ENCODE measurements around the gene DCP1B. TPM values are rescaled to one million over a fixed set of nuclear protein-coding genes. Genes with fewer than 3 reads are reported as not detected.

DCP1B gene
- total and polyA plus RNA-seq, 2 donors (not counting 1 experiment from before 2014, with no cell fraction given): 12.3 to 18.0 TPM

DNA sequence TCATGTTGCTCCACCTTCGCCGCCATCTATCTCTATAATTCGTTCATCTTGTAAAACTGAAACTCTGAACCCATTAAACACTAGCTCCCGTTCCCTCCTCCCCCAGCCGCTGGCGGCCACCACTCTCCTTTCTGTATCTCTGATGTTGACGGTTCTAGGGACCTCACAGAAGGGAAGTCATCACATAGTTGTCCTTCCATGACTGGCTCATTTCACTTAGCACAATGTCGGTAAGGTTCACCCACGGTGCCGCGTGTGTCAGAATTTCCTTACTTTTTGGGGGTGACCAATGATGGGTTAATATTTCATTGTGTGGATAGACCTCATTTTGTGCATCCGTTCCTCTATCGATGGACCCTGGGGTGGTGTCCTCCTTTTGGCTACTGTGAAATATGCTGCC is 83.8 kb downstream of the DCP1B start:
- intact Hi-C loops (cut with micrococcal nuclease): no loop called here
- no peak for TF ChIP-seq EZH2 (IDR thresholded peaks at IDR 0.05; ENCODE audit: borderline replicate concordance, insufficient read depth, low read depth, low read length, poor library complexity, severe bottlenecking)
- TF ChIP-seq, protein P1, sequence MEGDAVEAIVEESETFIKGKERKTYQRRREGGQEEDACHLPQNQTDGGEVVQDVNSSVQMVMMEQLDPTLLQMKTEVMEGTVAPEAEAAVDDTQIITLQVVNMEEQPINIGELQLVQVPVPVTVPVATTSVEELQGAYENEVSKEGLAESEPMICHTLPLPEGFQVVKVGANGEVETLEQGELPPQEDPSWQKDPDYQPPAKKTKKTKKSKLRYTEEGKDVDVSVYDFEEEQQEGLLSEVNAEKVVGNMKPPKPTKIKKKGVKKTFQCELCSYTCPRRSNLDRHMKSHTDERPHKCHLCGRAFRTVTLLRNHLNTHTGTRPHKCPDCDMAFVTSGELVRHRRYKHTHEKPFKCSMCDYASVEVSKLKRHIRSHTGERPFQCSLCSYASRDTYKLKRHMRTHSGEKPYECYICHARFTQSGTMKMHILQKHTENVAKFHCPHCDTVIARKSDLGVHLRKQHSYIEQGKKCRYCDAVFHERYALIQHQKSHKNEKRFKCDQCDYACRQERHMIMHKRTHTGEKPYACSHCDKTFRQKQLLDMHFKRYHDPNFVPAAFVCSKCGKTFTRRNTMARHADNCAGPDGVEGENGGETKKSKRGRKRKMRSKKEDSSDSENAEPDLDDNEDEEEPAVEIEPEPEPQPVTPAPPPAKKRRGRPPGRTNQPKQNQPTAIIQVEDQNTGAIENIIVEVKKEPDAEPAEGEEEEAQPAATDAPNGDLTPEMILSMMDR (IDR thresholded peaks at IDR 0.05): no peak
- H3K4me1 ChIP-seq (ENCODE audit: control insufficient read depth in 2 of 2, insufficient read depth in 2 of 2, low read length in 2 of 2): peaks cover 64 to 65% of the 10 kb centered on the region in 2 donors
- H2AFZ ChIP-seq (ENCODE audit: insufficient read depth, low read depth, low read length, poor library complexity, severe bottlenecking): no peak overlapping the region
- no peaks in the 10 kb centered on the region for H4K20me1 ChIP-seq (ENCODE audit: control insufficient read depth, insufficient read depth, low read length, poor library complexity, severe bottlenecking)
- H3K9me3 ChIP-seq (ENCODE audit: control extremely low read depth in 1 of 3, control insufficient read depth in 2 of 3, insufficient read depth in 1 of 3, low read length in 2 of 3): peaks cover 0 to 4% (median 0%) of the 10 kb centered on the region in 3 donors
- peak overlapping the region; percentile 2 for H3K4me3 Mint-ChIP-seq
- no peaks in the 10 kb centered on the region for H3K27me3 ChIP-seq (replicated peaks in 1 of 4; ENCODE audit: control extremely low read depth in 1 of 4, control insufficient read depth in 3 of 4, insufficient read depth in 4 of 4, low read length in 3 of 4)
- ChIA-PET POLR2A (no interaction called here), CTCF (interaction anchor here (0.6 to 3.7 kb wide), 5 partner anchors 19 to 824 kb away, joined by 3 to 40 read pairs (median 3); no protein-coding TSS in a partner anchor)
- H3K9ac ChIP-seq (ENCODE audit: low read length): no peak overlapping the region
- peak overlapping the region in 1 of 2 donors; percentile 41 for H3K27ac ChIP-seq (ENCODE audit: low read length in 2 of 2)
- no peaks in the 10 kb centered on the region for H3K9me3 Mint-ChIP-seq (ENCODE audit: insufficient read depth)
- peaks cover 14% of the 10 kb centered on the region for H3K27me3 Mint-ChIP-seq
- no peak overlapping the region for H3K27ac Mint-ChIP-seq
- peaks cover 59% of the 10 kb centered on the region for H3K4me1 Mint-ChIP-seq
- DNase-seq (peak; percentile 5), ATAC-seq (ENCODE audit: low read depth) (no peak)
- no peaks in the 10 kb centered on the region for H3K36me3 ChIP-seq (replicated peaks in 1 of 2; ENCODE audit: control extremely low read depth in 1 of 2, control insufficient read depth in 1 of 2, extremely low read depth in 1 of 2, insufficient read depth in 2 of 2, low read length in 1 of 2)
- H3K4me3 ChIP-seq (ENCODE audit: control extremely low read depth in 1 of 5, extremely low read depth in 1 of 5, insufficient read depth in 1 of 5, low read depth in 2 of 5, low read length in 4 of 5): peak overlapping the region in 1 of 5 experiments; percentile 49
- 93% methylated on average over 10 of the region's 13 CpGs for WGBS (ENCODE audit: insufficient coverage)
- H3K4me2 ChIP-seq (replicated peaks; ENCODE audit: low read depth, low read length, poor library complexity, severe bottlenecking): peak overlapping the region; percentile 61
- peaks cover 20% of the 10 kb centered on the region for H3K79me2 ChIP-seq (ENCODE audit: control insufficient read depth, insufficient read depth, low read length)

DNA sequence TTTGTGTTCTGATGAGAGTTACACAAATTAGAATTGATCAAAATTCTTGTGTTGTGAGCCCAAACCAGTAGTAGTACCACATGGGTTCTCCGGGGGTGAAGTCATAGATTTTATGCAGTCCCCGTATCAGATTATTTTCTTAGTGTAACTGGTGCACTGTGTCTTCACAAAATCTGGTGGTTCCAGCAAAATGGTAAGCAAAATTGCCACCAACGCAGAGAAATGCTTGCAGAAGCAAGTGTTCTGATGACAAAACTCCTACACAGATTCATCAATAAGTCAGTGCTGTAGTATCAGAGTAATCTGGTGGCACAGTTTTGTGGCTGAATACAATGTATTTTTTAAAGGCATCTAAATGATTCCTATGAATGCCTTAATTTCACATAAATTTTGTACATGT is 84.5 kb downstream of the DCP1B start:
- Histone ChIP-seq H4K20me1 (ENCODE audit: control insufficient read depth, insufficient read depth, low read length, poor library complexity, severe bottlenecking) (no peaks in the 10 kb centered on the region), H3K79me2 (ENCODE audit: control insufficient read depth, insufficient read depth, low read length) (peaks cover 20% of the 10 kb centered on the region), H3K4me1 (ENCODE audit: control insufficient read depth in 2 of 2, insufficient read depth in 2 of 2, low read length in 2 of 2) (peaks cover 57 to 58% of the 10 kb centered on the region in 2 donors), H3K36me3 (replicated peaks in 1 of 2; ENCODE audit: control extremely low read depth in 1 of 2, control insufficient read depth in 1 of 2, extremely low read depth in 1 of 2, insufficient read depth in 2 of 2, low read length in 1 of 2) (no peaks in the 10 kb centered on the region), H2AFZ (ENCODE audit: insufficient read depth, low read depth, low read length, poor library complexity, severe bottlenecking) (no peak overlapping the region), H3K27me3 (replicated peaks in 1 of 4; ENCODE audit: control extremely low read depth in 1 of 4, control insufficient read depth in 3 of 4, insufficient read depth in 4 of 4, low read length in 3 of 4) (no peaks in the 10 kb centered on the region), H3K4me2 (replicated peaks; ENCODE audit: low read depth, low read length, poor library complexity, severe bottlenecking) (no peak overlapping the region), H3K27ac (ENCODE audit: low read length in 2 of 2) (no peak overlapping the region), H3K9me3 (ENCODE audit: control extremely low read depth in 1 of 3, control insufficient read depth in 2 of 3, insufficient read depth in 1 of 3, low read length in 2 of 3) (peaks cover 0 to 4% (median 0%) of the 10 kb centered on the region in 3 donors), H3K4me3 (ENCODE audit: control extremely low read depth in 1 of 5, extremely low read depth in 1 of 5, insufficient read depth in 1 of 5, low read depth in 2 of 5, low read length in 4 of 5) (no peak overlapping the region), H3K9ac (ENCODE audit: low read length) (no peak overlapping the region)
- Mint-ChIP-seq H3K4me1 (peaks cover 54% of the 10 kb centered on the region), H3K4me3 (peak overlapping the region; percentile 90), H3K27me3 (peaks cover 18% of the 10 kb centered on the region), H3K27ac (no peak overlapping the region), H3K9me3 (ENCODE audit: insufficient read depth) (no peaks in the 10 kb centered on the region)
- ATAC-seq (ENCODE audit: low read depth) (no peak), DNase-seq (peak; percentile 1)
- intact Hi-C loops (cut with micrococcal nuclease): no loop called here
- CTCF ChIA-PET: interaction anchor here (1.0 to 3.7 kb wide), 4 partner anchors 10 to 267 kb away, joined by 3 to 40 read pairs (median 3); no protein-coding TSS in a partner anchor
- 94% methylated on average over 2 of the region's 3 CpGs for WGBS (ENCODE audit: insufficient coverage)
- TF ChIP-seq, protein P1 (IDR thresholded peaks at IDR 0.05): no peak
- no peak for TF ChIP-seq EZH2 (IDR thresholded peaks at IDR 0.05; ENCODE audit: borderline replicate concordance, insufficient read depth, low read depth, low read length, poor library complexity, severe bottlenecking)
- POLR2A ChIA-PET: no interaction called here
